Lung (tissue), 12 donors: ENCODE results near the gene CXCL3. TPM values are rescaled to one million over a fixed set of nuclear protein-coding genes. Genes with fewer than 3 reads are reported as not detected.

ENCODE experiments used
- ATAC-seq: fragments of 200-7000 bp; cut with Tn5 transposase; one replicate; pipeline ENCODE4 v1.9.1; 2020; ENCODE audit warnings: moderate number of reproducible peaks; ENCODE audit not compliant: insufficient read depth, low FRiP score
- DNase-seq, 3 donors: peaks; one replicate each; pipeline ENCODE4 v3.0.0-alpha.2; 2013 to 2017
- H3K27ac ChIP-seq, 2 donors: one replicate each; pipeline ENCODE4 v1.5.1; 2013; ENCODE audit warnings: mild to moderate bottlenecking in 2 of 2, moderate library complexity in 2 of 2, control low read depth in 1 of 2, inconsistent platforms in 1 of 2, low read depth in 1 of 2, low read length in 1 of 2
- H3K27me3 ChIP-seq, 3 donors: one replicate each; pipeline ENCODE4 v1.5.1; 2013; ENCODE audit warnings: low read length in 2 of 3; ENCODE audit not compliant: control insufficient read depth in 3 of 3, insufficient read depth in 3 of 3
- H3K36me3 ChIP-seq, 4 donors: one replicate each; pipeline ENCODE4 v1.5.1; 2013; ENCODE audit warnings: low read length in 4 of 4, mild to moderate bottlenecking in 1 of 4, moderate library complexity in 1 of 4; ENCODE audit not compliant: control insufficient read depth in 4 of 4, insufficient read depth in 4 of 4
- H3K4me1 ChIP-seq, 5 donors: one replicate each; pipeline ENCODE4 v1.5.1; 2013; ENCODE audit warnings: low read length in 5 of 5, mild to moderate bottlenecking in 2 of 5, moderate library complexity in 1 of 5; ENCODE audit not compliant: control insufficient read depth in 5 of 5, insufficient read depth in 5 of 5
- H3K4me3 ChIP-seq: one replicate; pipeline ENCODE4 v1.5.1; 2013; ENCODE audit warnings: mild to moderate bottlenecking, control low read depth, moderate library complexity
- H3K9ac ChIP-seq, 2 donors: one replicate each; pipeline ENCODE4 v1.5.1; 2013; ENCODE audit warnings: low read length in 2 of 2, control low read depth in 1 of 2; ENCODE audit not compliant: insufficient read depth in 1 of 2
- H3K9me3 ChIP-seq, 4 donors: one replicate each; pipeline ENCODE4 v1.5.1; 2013; ENCODE audit warnings: low read length in 3 of 4, mild to moderate bottlenecking in 1 of 4, moderate library complexity in 1 of 4; ENCODE audit not compliant: control insufficient read depth in 4 of 4, insufficient read depth in 3 of 4
- WGBS, 2 donors: extraction: QIAGEN DNeasy Blood & Tissue Kit; methylation state at CpG; one replicate each; pipeline ENCODE4 v1.1.7; 2013; 5-methylcytosine and 5-hydroxymethylcytosine counted together
- polyA plus RNA-seq, 2 donors: library from polyadenylated mRNA; stranded (reverse); fragments of 200-250 nt; gene quantifications; one replicate each; pipeline ENCODE4 v1.2.1, GENCODE V29; 2013
- total RNA-seq, 2 donors: library from RNA; depleted of rRNA in 1 of 2; stranded (reverse); fragments of >200 nt in 1 of 2; gene quantifications; one replicate each; pipeline ENCODE4 v1.2.1, GENCODE V29; 2014 to 2021
- TF ChIP-seq, protein P1 (sequence below): IDR thresholded peaks from 2 replicates; pipeline ENCODE4 v1.5.1; 2012; ENCODE audit warnings: mild to moderate bottlenecking; ENCODE audit errors: control extremely low read depth, extremely low read depth
- donor health status: control.
- donor health status: control.
- donor health status: Bipolar disorder and iron deficiency.
- donor health status: healthy.
- donor health status: DM: yes; HTN: yes; CAD: no.

Gene CXCL3
- total and polyA plus RNA-seq, 4 donors, result 9.4 to 77.7 (median 24.1) TPM

DNA sequence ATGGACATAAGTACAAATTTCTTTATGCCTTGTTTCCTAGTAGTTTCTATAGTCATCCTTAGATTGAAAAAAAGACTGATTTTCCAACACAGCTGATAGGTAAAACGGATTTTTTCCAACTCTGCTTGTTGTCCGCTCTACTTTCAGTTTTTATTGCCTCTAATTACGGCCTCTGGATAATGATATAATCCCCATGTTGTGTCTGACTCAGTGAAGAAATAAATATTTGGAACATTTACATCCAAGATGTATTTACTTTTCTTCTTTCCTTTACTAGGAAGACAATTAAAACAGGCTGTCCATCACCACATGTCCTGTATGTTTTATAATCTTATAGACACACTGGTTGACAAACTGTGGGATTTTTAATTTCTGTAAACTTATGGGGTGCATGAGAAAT lies 6.8 kb upstream of the CXCL3 start:
- Histone ChIP-seq H3K27me3 (peaks cover 0 to 2% (median 0%) of the 10 kb centered on the region in 3 donors), H3K36me3 (no peaks in the 10 kb centered on the region), H3K4me1 (no peaks in the 10 kb centered on the region), H3K9ac (no peak overlapping the region), H3K4me3 (no peak overlapping the region), H3K27ac (no peak overlapping the region), H3K9me3 (peaks cover 0 to 4% (median 0%) of the 10 kb centered on the region in 4 donors)
- no peak for ATAC-seq
- TF ChIP-seq, protein P1, sequence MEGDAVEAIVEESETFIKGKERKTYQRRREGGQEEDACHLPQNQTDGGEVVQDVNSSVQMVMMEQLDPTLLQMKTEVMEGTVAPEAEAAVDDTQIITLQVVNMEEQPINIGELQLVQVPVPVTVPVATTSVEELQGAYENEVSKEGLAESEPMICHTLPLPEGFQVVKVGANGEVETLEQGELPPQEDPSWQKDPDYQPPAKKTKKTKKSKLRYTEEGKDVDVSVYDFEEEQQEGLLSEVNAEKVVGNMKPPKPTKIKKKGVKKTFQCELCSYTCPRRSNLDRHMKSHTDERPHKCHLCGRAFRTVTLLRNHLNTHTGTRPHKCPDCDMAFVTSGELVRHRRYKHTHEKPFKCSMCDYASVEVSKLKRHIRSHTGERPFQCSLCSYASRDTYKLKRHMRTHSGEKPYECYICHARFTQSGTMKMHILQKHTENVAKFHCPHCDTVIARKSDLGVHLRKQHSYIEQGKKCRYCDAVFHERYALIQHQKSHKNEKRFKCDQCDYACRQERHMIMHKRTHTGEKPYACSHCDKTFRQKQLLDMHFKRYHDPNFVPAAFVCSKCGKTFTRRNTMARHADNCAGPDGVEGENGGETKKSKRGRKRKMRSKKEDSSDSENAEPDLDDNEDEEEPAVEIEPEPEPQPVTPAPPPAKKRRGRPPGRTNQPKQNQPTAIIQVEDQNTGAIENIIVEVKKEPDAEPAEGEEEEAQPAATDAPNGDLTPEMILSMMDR, result no peak
- WGBS, 2 donors, result 84 to 87% methylated on average over 3 of the region's 3 CpGs
- DNase-seq, result no peak

DNA sequence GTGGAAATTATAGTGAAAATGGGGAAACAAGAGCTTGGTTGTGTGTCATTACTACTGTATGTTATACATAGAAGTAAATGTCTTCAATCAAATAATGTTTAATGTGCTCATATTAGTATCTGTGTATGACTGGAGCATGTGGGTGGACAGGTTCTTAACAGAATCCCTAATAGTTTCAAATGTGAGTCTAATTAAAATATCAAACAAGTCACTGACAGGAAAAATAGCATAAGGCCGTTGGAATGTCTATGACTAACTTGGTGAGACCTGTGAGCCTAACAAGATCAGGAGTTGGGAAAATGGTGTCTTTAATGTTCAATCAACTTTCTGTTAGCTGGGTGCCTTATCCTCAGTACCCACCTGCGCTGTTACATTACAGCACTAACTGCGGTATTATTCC lies 6.2 kb upstream of the CXCL3 start:
- no peaks in the 10 kb centered on the region for H3K4me1 ChIP-seq
- no peaks in the 10 kb centered on the region for H3K36me3 ChIP-seq
- no peak overlapping the region for H3K4me3 ChIP-seq
- peaks cover 0 to 4% (median 0%) of the 10 kb centered on the region in 4 donors for H3K9me3 ChIP-seq
- TF ChIP-seq, protein P1, result no peak
- H3K27ac ChIP-seq, result no peak overlapping the region
- WGBS, 2 donors, result 90 to 92% methylated on average over 3 of the region's 3 CpGs
- DNase-seq (no peak), ATAC-seq (no peak)
- peaks cover 0 to 6% (median 2%) of the 10 kb centered on the region in 3 donors for H3K27me3 ChIP-seq
- no peak overlapping the region for H3K9ac ChIP-seq

DNA sequence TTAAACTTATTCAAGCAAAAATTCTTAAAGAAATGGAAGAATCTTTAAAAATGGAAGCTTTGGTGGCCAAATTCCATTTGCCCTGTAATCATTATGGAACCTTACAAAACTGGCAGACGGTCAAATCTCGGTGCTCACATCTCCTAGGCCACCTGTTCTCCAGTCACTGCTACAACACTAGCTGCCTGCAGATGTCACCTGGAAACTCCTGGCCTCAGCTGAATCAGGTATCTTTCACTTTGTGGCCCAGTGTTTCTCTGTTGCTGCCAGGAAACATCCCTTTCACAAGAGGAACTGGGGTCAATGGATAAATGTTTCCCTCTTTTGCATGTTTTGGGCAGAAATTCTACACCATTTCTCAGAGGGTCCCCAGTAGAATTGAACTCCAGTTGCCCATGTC lies 4.2 kb upstream of the CXCL3 start:
- Histone ChIP-seq H3K27ac (no peak overlapping the region), H3K36me3 (no peaks in the 10 kb centered on the region), H3K27me3 (peaks cover 0 to 6% (median 2%) of the 10 kb centered on the region in 3 donors), H3K9me3 (peaks cover 0 to 4% (median 0%) of the 10 kb centered on the region in 4 donors), H3K9ac (no peak overlapping the region), H3K4me3 (no peak overlapping the region), H3K4me1 (peaks cover 0 to 3% (median 0%) of the 10 kb centered on the region in 5 donors)
- DNase-seq (no peak), ATAC-seq (no peak)
- TF ChIP-seq, protein P1, result no peak
- WGBS, 2 donors, result 78 to 85% methylated on average over 2 of the region's 2 CpGs

DNA sequence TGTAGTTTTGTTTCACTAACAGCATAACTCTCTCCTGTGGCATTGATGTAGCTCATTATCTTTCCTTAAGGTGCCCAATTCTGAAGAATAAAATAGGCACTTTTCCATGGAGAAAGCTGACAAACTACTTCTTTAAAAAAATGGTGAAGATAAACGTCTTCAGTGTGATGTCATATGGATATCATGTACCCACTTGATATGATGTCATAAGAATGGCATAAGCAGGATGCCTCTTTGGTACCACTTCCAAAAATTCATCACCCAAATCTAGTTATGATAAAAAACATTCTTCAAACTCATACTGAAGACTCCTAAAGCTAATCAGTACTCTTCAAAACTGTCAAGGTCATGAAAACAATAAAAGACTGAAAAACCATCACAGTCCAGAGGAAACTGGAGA lies 2.9 kb upstream of the CXCL3 start:
- ATAC-seq, result no peak
- TF ChIP-seq, protein P1, result no peak
- no peak for DNase-seq
- Histone ChIP-seq H3K9ac (no peak overlapping the region), H3K4me3 (no peak overlapping the region), H3K27me3 (peaks cover 0 to 18% (median 10%) of the 10 kb centered on the region in 3 donors), H3K36me3 (no peaks in the 10 kb centered on the region), H3K4me1 (peaks cover 0 to 3% (median 0%) of the 10 kb centered on the region in 5 donors), H3K9me3 (no peaks in the 10 kb centered on the region), H3K27ac (no peak overlapping the region)
- 35 to 60% methylated on average over 1 of the region's 1 CpG for WGBS, 2 donors
